Activated CD4-positive, alpha-beta T cell treated with anti-CD3 and anti-CD28 coated beads, Interleukin-2, amount 10 ng/mL, durations not matched to agents 7 days and 5 days (primary cell): ENCODE results near the gene SLC66A1. TPM values are rescaled to one million over a fixed set of nuclear protein-coding genes. Genes with fewer than 3 reads are reported as not detected.

Experiments
- CTCF ChIA-PET: fragments of 350-600 bp; sonication (Branson Sonifier 250); formaldehyde crosslinking; loops from one replicate; lab custom pipeline; 2021; ENCODE audit warnings: antibody characterized with exemption; lab: Charles Lee
- POLR2A ChIA-PET: fragments of 350-600 bp; sonication (Branson Sonifier 250); formaldehyde crosslinking; loops from one replicate; lab custom pipeline; 2021; ENCODE audit warnings: antibody characterized with exemption; lab: Charles Lee
- DNase-seq: peaks from one replicate; pipeline ENCODE4 v3.0.0-alpha.2; 2020
- H3K27ac Mint-ChIP-seq: one replicate; pipeline ENCODE4 v1.8.0; 2021; ENCODE audit warnings: mild to moderate bottlenecking, moderate library complexity, mixed read lengths
- H3K27me3 Mint-ChIP-seq: one replicate; pipeline ENCODE4 v1.8.0; 2021; ENCODE audit warnings: mixed read lengths
- H3K36me3 Mint-ChIP-seq: one replicate; pipeline ENCODE4 v1.8.0; 2021; ENCODE audit warnings: low read depth, mixed read lengths
- H3K4me1 Mint-ChIP-seq: one replicate; pipeline ENCODE4 v1.8.0; 2021; ENCODE audit warnings: mixed read lengths
- H3K4me3 Mint-ChIP-seq: one replicate; pipeline ENCODE4 v1.8.0; 2021; ENCODE audit warnings: mild to moderate bottlenecking, moderate library complexity, mixed read lengths
- H3K9me3 Mint-ChIP-seq: one replicate; pipeline ENCODE4 v1.8.0; 2021; ENCODE audit warnings: mixed read lengths
- total RNA-seq, 2 experiments: library from RNA; stranded (reverse); gene quantifications; one replicate each; pipeline ENCODE4 v1.2.3, GENCODE V29; 2021

The SLC66A1 gene
- total RNA-seq, 2 experiments from 2014 or later = 4.9 to 5.3 TPM

- Mint-ChIP-seq H3K27ac (no peak overlapping the region), H3K4me3 (no peak overlapping the region), H3K36me3 (peaks cover 3% of the 10 kb centered on the region), H3K27me3 (no peaks in the 10 kb centered on the region), H3K9me3 (no peaks in the 10 kb centered on the region), H3K4me1 (no peaks in the 10 kb centered on the region)
- ChIA-PET POLR2A (no interaction called here), CTCF (interaction anchor here (1.1 to 1.3 kb wide), 2 partner anchors 9 to 13 kb away, joined by 3 read pairs; no protein-coding TSS in a partner anchor)
- DNase-seq = no peak
Observed at GRCh38 chr1:19331262-19331878, 19.2 kb downstream of the SLC66A1 start.

- no peaks in the 10 kb centered on the region for H3K4me1 Mint-ChIP-seq
- ChIA-PET POLR2A (no interaction called here), CTCF (interaction anchor here (0.7 kb wide), 1 partner anchor 9 kb away, joined by 3 read pairs; no protein-coding TSS in a partner anchor)
- H3K27me3 Mint-ChIP-seq = no peaks in the 10 kb centered on the region
- peaks cover 5% of the 10 kb centered on the region for H3K36me3 Mint-ChIP-seq
- H3K27ac Mint-ChIP-seq = no peak overlapping the region
- no peaks in the 10 kb centered on the region for H3K9me3 Mint-ChIP-seq
- no peak for DNase-seq
- H3K4me3 Mint-ChIP-seq = no peak overlapping the region
Observed at GRCh38 chr1:19332832-19333231, 20.7 kb downstream of the SLC66A1 start.

- Mint-ChIP-seq H3K27me3 (no peaks in the 10 kb centered on the region), H3K36me3 (peaks cover 9% of the 10 kb centered on the region), H3K9me3 (no peaks in the 10 kb centered on the region), H3K4me1 (no peaks in the 10 kb centered on the region), H3K27ac (no peak overlapping the region), H3K4me3 (no peak overlapping the region)
- DNase-seq = no peak
- ChIA-PET POLR2A (no interaction called here), CTCF (interaction anchor here (0.6 kb wide), 1 partner anchor 13 kb away, joined by 3 read pairs; no protein-coding TSS in a partner anchor)
Observed at GRCh38 chr1:19333587-19334354, 21.6 kb downstream of the SLC66A1 start.

GRCh38 chr1:19336543-19336942 is 24.4 kb downstream of the SLC66A1 start:
- Mint-ChIP-seq H3K27me3 (no peaks in the 10 kb centered on the region), H3K27ac (no peak overlapping the region), H3K4me3 (no peak overlapping the region), H3K36me3 (peaks cover 20% of the 10 kb centered on the region), H3K9me3 (no peaks in the 10 kb centered on the region), H3K4me1 (peaks cover 2% of the 10 kb centered on the region)
- POLR2A ChIA-PET = no interaction called here
- CTCF ChIA-PET = no interaction called here
- no peak for DNase-seq

GRCh38 chr1:19337289-19337688 is 25.2 kb downstream of the SLC66A1 start:
- peaks cover 4% of the 10 kb centered on the region for H3K4me1 Mint-ChIP-seq
- H3K9me3 Mint-ChIP-seq = no peaks in the 10 kb centered on the region
- peaks cover 26% of the 10 kb centered on the region for H3K36me3 Mint-ChIP-seq
- H3K4me3 Mint-ChIP-seq = no peak overlapping the region
- H3K27ac Mint-ChIP-seq = no peak overlapping the region
- DNase-seq = no peak
- H3K27me3 Mint-ChIP-seq = no peaks in the 10 kb centered on the region
- ChIA-PET POLR2A (no interaction called here), CTCF (no interaction called here)

GRCh38 chr1:19338323-19338762 is 26.2 kb downstream of the SLC66A1 start:
- DNase-seq = no peak
- Mint-ChIP-seq H3K27me3 (no peaks in the 10 kb centered on the region), H3K36me3 (peaks cover 31% of the 10 kb centered on the region), H3K27ac (no peak overlapping the region), H3K4me3 (no peak overlapping the region), H3K9me3 (no peaks in the 10 kb centered on the region), H3K4me1 (peaks cover 4% of the 10 kb centered on the region)
- ChIA-PET CTCF (interaction anchor here (1.2 kb wide), 1 partner anchor 16 kb away, joined by 3 read pairs; no protein-coding TSS in a partner anchor), POLR2A (no interaction called here)

- peaks cover 4% of the 10 kb centered on the region for H3K4me1 Mint-ChIP-seq
- no peak overlapping the region for H3K4me3 Mint-ChIP-seq
- no peak for DNase-seq
- peak overlapping the region; percentile 41 for H3K27ac Mint-ChIP-seq
- ChIA-PET POLR2A (no interaction called here), CTCF (no interaction called here)
- no peaks in the 10 kb centered on the region for H3K9me3 Mint-ChIP-seq
- peaks cover 32% of the 10 kb centered on the region for H3K36me3 Mint-ChIP-seq
- H3K27me3 Mint-ChIP-seq = no peaks in the 10 kb centered on the region
Observed at GRCh38 chr1:19339214-19339861, 27.2 kb downstream of the SLC66A1 start.

GRCh38 chr1:19340387-19340937 is 28.3 kb downstream of the SLC66A1 start:
- DNase-seq = no peak
- no peak overlapping the region for H3K4me3 Mint-ChIP-seq
- H3K36me3 Mint-ChIP-seq = peaks cover 34% of the 10 kb centered on the region
- ChIA-PET POLR2A (no interaction called here), CTCF (interaction anchor here (1.0 to 1.3 kb wide), 2 partner anchors 10 to 242 kb away, joined by 3 read pairs; no protein-coding TSS in a partner anchor)
- H3K4me1 Mint-ChIP-seq = peaks cover 4% of the 10 kb centered on the region
- no peaks in the 10 kb centered on the region for H3K27me3 Mint-ChIP-seq
- peak overlapping the region; percentile 19 for H3K27ac Mint-ChIP-seq
- H3K9me3 Mint-ChIP-seq = no peaks in the 10 kb centered on the region

- H3K9me3 Mint-ChIP-seq = no peaks in the 10 kb centered on the region
- no peak overlapping the region for H3K4me3 Mint-ChIP-seq
- CTCF ChIA-PET = interaction anchor here (0.6 to 1.3 kb wide), 6 partner anchors 8 to 482 kb away, joined by 3 to 5 read pairs (median 3); no protein-coding TSS in a partner anchor
- H3K27me3 Mint-ChIP-seq = no peaks in the 10 kb centered on the region
- no peak overlapping the region for H3K27ac Mint-ChIP-seq
- POLR2A ChIA-PET = interaction anchor here (0.6 kb wide), 1 partner anchor 163 kb away, joined by 4 read pairs; no protein-coding TSS in a partner anchor
- peak; percentile 76 for DNase-seq
- H3K4me1 Mint-ChIP-seq = peaks cover 4% of the 10 kb centered on the region
- peaks cover 33% of the 10 kb centered on the region for H3K36me3 Mint-ChIP-seq
Observed at GRCh38 chr1:19341201-19342061, 29.3 kb downstream of the SLC66A1 start.

GRCh38 chr1:19342062-19342750 is 30.1 kb downstream of the SLC66A1 start:
- Mint-ChIP-seq H3K27ac (no peak overlapping the region), H3K27me3 (no peaks in the 10 kb centered on the region), H3K36me3 (peaks cover 33% of the 10 kb centered on the region), H3K9me3 (no peaks in the 10 kb centered on the region), H3K4me1 (peaks cover 4% of the 10 kb centered on the region), H3K4me3 (no peak overlapping the region)
- no peak for DNase-seq
- CTCF ChIA-PET = interaction anchor here (0.6 to 1.4 kb wide), 7 partner anchors 9 to 312 kb away, joined by 3 to 5 read pairs (median 3); no protein-coding TSS in a partner anchor
- POLR2A ChIA-PET = interaction anchor here (0.5 to 0.6 kb wide), 2 partner anchors 9 to 162 kb away, joined by 4 to 10 read pairs; no protein-coding TSS in a partner anchor

GRCh38 chr1:19342894-19343616 is 30.9 kb downstream of the SLC66A1 start:
- ChIA-PET POLR2A (no interaction called here), CTCF (interaction anchor here (0.6 to 1.7 kb wide), 8 partner anchors 13 to 308 kb away, joined by 3 to 4 read pairs (median 3); no protein-coding TSS in a partner anchor)
- no peak overlapping the region for H3K4me3 Mint-ChIP-seq
- H3K4me1 Mint-ChIP-seq = peaks cover 4% of the 10 kb centered on the region
- no peaks in the 10 kb centered on the region for H3K27me3 Mint-ChIP-seq
- no peak overlapping the region for H3K27ac Mint-ChIP-seq
- H3K9me3 Mint-ChIP-seq = no peaks in the 10 kb centered on the region
- no peak for DNase-seq
- H3K36me3 Mint-ChIP-seq = peaks cover 31% of the 10 kb centered on the region
